HK-2 (cell line): ENCODE measurements around the gene PPM1L.

ENCODE experiments used
- DNase-seq: peaks from one replicate; pipeline ENCODE4 v3.0.0-alpha.2; 2018; ENCODE audit not compliant: unreplicated experiment

Gene PPM1L

DNA sequence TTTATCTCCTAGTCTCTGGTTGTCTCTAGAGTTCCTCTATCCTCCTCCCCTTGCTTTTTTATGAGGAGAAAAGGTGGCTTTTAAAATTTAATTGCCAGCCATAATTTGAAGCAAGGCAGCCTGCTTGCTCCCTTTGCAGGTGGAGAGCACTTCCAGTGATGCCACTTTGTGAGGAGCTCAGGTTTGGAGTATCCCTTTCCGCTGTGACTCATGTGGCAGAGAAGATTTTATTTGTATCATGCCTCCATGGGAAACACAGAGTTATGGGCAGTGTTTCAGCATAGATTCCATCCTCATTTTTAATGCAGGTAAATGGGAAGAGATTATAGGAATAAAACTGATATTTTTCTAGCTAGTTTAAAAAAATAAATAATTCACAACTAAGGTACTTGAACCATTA lies 7.0 kb downstream of the PPM1L start:
- DNase-seq = no peak

DNA sequence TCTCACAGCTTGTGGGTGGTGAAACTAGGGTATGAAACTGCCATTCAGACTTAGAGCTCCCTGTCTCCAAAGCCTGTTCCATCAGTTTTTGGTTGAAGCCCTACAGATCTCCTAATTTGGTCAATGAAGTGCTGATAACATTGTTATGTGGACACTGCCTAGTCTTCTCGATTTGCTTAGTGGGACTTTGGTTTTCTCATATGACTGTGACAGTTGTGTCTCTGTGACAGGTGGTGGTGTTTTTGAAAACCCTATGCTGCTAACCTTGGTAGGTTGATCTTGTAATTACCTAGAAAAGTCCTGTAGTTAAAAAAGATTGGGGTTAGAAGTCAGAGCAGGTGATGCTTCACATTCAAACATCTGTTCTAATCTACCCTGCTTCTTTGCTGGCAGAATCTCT lies 9.2 kb downstream of the PPM1L start:
- DNase-seq = no peak

DNA sequence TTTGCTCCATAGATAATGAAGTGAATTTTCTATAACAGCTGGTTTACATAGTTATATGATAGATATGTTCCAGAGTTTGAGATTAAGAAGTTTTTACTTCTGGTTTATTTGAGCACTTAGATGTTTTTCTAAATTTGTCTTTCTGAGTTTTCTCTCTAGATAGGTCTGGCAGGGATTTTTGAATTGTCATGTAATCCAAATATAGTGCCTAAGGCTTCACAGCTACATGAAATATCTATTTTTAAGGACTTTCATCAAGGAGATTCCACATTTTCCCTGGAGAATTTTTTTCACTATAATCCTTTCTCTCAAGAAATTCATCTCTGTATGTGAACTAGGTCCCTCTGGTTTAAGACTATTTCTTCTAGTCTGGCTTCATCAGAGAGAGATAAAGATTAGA lies 12.0 kb downstream of the PPM1L start:
- DNase-seq = no peak

DNA sequence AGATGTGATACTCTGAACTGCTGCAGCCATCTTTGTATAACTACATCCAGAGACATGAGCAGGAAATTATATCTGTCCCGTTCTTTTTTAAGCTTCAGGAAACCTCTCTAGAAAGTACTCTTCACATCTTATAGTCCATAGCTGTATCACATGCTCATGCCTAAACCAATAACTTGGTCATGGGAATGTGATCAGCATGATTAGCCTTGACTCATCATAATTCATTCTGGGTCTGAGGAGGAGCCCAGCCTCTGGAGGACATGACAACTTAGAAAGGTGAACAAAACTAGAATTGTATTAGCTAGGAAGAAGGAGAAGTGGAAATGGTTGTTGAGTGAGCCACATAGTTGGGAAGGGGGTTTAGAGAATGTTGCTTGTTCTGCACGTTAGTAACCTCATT lies 12.9 kb downstream of the PPM1L start:
- no peak for DNase-seq

DNA sequence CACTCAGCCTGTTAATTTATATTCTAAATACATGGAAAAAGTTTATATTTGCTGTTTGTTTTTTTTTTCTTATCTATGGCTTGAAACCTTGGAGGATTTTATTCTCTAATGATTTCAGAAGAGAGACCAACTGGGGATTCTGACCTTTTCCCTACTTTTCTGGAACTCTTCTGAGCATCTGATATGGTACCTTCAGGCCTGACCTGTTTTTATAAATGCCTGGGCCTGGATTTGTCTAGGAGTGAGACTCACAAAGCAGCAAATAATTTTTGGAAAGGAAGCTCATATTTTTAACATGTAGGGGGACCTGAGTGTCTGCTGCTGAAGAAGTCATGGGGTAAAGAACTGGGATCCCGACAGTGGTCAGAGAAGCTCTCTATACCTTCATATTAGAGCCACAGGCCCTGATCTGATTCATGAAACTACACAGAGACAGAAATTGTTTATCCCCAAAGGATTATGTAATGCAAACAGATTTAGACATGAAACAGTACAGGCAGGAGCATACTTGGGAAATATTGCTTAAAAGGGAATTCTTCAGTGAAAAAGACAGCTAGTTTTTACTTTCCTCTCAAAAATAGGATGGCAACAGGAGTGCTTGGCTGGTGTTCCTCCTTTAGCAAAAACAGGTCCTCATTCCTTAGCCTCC lies 15.9 kb downstream of the PPM1L start:
- no peak for DNase-seq

DNA sequence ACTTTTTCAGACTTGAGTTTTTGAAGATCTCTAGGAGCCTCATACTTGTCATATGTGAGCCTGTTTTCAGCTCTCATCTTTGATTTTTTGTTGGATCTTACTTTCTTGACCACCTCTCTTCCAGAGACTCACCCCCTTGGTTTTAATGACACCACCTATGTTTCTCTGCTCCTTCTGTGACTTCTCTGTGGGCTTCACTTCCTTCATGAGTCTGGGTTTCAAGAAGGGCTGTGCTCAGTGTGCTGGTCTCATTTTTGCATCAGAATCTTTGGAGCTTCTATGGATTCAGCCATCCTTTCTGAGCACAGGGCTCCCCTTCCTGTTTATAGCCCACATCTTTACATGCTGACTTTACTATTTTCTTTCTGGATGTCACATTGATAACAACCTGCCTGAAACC lies 17.7 kb downstream of the PPM1L start:
- no peak for DNase-seq

DNA sequence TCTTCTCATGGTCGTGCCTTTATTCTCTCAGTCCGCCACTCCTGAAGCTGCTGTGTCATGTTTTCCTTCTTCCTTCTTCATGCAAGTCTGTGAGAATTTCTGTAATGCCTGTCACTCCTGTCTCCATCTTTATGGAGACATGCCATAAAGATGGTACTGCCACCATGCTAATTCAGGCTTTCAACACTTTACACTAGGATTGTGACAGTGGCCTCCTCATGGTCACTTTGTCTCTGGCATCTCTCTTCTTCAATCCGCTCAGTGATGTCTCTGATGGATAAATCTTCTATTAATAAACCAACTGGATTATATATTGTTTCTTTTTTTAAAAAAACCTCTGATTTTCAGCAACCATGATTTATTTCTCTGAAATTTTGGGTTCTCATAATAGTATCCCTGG lies 18.1 kb downstream of the PPM1L start:
- DNase-seq = no peak

DNA sequence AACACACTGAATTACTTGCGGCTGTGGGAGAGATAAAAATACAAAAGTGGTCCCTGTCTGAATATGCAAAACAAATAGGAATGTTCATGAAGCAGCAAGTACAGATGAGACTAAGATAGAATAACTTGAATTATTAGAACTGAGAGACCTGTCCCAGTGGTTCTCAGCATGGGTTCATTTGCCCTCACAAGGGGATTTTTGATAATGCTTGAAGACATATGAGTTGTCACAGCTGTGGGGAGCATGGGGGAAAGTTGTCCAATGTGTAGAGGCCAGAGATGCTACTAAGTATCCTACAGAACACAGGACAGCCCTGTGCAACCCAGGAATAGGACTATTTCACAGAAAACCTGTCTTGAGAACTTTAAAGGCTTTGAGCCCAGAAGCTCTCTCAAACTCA lies 22.4 kb downstream of the PPM1L start:
- DNase-seq = no peak

DNA sequence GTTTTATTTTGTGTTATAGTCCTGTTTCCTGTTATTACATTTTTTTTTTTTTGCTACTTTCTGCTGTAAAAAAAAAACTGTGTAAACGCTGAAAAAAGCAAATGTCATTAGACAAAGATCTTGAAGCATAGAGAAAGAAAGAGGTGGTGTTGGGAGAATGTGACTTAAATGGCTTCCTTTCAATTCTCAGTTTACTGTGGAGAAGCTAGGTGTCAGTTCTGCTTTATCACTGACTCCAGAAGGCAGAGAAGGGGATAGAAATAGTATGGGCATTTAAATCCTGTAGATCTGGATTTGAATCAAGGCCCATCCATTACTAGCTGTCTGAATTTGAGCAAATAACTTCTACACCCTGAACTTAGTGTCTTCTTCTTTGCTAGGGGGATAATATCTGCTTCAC lies 23.0 kb downstream of the PPM1L start:
- no peak for DNase-seq

DNA sequence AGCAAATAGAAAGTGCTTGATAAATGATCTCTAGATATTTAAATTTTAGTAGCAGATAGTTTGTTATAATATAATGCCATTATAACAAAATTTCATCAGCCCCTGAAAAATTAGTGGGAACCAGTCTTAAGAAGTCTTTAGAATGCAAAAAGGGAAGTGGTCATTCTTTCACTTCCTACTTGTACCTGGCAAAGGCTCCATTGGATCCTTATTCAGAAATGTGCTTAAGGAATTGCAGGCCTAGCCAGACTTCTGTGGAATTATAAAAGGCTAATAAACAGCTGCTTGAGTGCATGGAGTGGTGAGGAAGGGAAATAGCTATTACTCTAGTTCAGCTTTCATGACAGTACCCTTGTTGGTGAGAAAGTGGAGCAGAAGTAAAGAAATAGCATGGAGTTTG lies 24.2 kb downstream of the PPM1L start:
- DNase-seq = no peak

DNA sequence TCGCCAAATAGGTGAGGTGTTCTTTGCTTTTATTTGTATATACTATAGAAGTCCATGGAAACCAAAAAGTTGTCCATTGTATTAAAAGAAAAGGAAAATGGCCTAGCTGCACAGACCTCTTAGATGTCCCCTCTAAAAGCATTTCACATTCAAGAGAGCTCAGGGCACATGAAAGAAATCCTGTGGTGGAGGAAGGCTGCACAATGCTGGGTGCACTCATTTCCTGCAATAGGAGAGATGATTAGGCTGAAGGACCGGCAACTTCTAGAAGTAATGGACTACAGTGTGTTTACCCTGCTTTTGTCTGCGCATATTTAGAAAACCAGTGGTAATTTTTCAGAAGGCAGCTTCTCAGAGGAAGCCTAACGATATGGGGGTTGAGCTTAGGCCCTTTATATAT lies 25.4 kb downstream of the PPM1L start:
- DNase-seq = no peak

DNA sequence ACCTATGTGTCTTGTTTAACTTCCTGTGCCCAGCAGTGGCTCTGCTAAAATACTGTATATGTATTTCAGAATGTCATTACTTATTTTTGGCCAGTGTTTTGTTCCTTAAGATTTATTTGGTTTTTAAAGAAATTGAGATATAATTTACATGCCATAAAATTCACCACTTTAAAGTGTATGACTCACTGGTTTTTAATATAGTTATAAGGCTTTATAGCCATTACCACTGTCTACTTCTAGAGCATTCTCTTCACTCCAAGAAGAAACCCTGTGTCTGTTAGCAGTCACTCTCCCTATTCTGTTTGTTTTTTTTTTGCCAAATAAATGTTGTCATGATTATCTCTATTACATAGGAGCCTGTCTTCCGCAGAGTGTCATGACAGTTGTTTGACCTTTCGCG lies 25.8 kb downstream of the PPM1L start:
- no peak for DNase-seq

DNA sequence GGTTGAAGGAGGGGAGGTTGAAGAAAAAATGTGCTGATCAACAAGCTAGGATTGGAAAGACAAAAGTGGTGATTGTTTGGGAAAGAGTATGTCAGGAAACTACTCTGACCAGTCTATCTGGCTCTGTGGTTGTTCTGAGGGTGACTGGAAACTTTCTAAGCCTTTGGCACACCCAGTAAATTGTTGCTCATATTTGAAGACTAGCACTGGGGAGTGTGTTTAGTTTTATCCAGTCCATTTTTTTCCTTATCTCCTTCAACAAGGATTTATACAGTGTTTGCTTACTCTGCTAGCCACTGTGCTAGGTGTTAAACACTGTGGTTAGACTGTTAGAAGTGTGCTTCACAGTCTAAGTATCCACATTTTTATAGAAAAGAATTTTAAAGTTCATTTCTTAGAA lies 28.8 kb downstream of the PPM1L start:
- no peak for DNase-seq

DNA sequence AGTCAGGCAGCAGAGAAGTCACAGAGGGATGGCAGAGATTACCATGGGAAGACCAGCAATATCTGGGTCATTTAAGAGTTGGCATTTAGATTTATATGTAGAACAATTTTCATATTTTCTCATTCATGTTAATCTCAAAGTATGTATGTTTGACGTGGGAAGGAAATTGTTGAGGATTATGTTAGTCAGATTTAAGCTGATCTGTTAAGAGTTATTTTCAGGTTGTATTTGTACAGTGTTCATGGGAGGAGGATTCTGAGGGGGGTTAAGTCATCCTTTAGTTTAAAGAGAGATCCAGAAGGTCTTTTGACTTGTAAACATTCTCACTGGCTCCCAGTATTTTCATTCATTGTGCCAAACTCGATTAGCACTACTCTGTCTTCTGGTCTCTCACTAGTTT lies 34.7 kb downstream of the PPM1L start:
- no peak for DNase-seq

DNA sequence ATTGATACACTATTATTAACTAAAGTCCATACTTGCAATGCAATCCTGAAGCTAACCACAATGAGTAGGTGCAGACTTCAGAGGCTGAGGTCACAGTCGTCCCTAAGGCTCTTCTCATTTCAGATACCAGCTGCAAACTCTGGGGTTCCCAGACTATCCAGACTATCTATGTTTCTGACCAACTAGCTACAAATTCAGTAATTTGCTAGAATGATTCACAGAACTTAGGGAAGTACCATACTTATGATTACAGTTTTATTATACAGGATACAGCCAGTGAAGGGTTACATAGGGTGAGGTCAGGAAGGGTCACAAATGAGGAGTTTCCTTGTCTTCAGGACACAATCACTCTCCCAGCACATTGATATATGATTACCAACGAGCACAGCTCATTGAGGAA lies 36.5 kb downstream of the PPM1L start:
- no peak for DNase-seq

DNA sequence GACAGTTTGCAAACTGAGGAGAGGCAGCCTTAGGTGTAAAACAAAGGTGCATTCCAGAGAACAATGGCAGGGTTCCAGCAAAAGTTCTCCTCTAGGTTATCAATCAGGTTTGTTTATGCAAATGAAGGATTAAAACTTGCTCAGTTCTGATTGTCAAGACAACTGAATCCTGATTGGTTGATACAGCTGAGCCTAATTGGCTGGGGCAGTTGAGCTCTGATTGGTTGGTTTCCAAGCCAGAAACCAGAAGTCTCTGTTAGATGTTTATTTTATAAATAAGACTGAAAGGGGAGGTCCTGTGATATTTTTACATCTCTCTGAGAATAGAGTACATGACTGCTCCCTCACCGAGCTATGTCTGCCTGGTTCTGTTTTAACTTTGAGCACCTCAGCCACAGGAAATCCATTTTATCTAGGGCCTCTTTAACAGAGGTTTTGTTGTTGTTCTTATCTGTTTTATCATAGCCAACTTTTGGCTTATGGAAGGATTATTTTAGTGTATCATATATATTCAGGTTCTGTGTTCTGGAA lies 37.8 kb downstream of the PPM1L start:
- DNase-seq = no peak

DNA sequence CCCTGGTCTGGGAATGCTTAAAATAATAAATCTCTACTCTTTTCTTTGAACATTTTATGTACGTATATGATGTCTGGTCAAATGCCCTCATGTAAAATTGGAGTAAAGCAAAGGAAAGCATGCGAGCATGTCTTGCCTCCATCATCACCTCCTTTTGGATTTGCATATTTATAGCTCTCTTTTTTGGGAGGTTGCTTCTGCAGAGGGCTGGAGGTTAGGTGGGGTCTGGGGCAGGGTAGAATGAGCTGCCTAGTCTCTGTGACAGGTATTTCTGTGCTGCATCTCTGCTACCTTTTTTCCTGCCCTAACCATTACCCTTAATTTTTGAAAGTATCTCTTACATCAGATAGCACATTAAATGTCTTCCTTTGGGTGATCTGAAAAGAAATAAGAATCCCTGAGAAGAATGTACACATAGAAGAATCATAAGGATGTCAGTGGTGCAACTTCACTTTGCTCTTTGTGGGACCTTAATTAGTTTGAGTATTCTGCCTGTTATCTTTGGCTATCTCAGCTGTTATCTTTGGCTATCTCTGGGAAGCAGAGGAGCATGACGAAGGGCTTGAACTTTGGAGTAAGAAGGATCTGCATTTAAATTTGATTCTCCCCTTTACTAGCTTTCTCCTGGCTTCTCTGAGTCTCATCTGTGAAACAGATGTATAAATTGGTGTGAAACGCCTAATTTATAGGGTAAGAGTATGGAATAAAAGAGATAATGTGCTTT lies 40.2 kb downstream of the PPM1L start:
- no peak for DNase-seq

DNA sequence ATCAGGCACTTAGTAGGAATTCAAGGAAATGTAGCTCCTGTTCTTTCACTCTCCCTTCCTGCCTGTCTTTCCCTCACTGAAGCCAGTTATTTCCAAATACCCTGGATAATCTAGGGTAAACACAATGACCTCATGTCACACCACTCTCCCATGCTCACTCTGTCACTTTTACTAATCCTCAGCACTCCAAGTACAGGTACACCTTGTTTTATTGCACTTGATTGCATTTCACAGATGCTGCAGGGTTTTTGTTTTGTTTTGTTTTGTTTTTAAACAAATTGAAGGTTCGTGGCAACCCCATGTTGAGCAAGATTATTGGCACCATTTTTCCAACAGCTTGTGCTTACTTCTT lies 40.8 kb downstream of the PPM1L start:
- DNase-seq = no peak

DNA sequence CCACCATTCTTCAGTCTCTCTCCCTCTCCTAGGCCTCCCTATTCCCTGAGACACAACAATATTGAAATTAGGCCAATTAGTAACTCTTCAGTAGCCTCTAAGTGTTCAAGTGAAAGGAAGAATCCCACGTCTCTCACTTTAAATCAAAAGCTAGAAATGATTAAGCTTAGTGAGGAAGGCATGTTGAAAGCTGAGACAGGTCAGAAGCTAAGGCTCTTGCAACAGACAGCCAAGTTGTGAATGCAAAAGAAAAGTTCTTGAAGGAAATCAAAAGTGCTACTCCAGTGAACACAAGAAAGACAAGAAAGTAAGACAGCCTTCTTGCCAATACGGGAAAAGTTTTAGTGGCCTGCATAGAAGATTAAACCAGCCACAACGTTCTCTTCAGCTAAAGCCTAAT lies 41.3 kb downstream of the PPM1L start:
- no peak for DNase-seq

DNA sequence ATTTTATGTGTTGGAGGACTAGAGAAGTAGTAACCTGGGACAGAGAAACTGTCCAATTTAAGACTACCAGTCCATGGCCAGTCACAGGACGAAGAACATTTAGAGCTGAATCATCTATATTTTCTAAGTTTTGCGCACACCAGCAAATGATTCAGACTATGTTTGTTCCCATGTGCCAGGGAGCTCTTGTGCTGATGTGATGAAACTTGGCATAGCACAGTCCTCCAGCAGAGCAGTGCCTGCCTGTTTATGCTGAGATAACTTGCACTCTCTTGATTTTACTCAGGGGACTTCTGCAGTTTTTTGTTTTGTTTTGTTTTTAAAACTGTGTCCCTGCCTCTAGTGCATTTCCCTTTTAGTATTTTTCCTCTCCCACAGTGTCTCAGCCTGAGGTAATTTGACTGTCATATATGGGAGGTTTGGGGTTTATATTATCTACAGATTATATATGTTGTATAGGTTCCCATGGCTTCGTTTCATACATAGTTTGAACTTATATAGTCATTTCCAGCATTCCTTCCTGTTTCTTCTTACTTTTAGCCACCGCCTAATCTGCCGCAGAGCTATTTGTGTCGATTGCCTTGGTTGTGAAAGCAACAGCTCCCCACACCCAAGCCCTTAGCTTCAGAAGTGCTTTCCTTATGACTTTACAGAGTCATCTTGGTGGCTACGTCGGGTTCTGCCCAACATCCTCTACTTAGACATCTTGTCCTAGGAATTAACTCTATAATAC lies 45.5 kb downstream of the PPM1L start:
- DNase-seq = no peak

DNA sequence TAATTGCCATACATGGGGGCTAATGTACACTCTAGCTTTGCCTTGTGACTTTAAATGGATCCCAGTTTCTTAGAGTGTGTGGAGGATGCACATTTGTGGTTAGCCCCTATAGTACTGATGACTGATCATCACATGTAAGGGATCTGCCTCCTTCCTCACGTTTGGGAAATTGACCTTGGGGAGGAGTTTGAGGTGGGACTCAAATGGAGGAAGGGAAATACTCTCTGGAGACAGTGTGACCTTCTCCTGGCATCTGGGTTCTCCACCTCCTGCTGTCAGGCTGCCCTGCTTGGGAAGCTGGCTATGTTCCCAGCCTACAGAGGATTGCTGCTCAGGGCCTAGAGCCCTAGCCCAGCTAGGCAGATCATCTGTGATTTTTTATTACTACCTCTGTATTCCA lies 48.7 kb downstream of the PPM1L start:
- DNase-seq = peak; percentile 9

DNA sequence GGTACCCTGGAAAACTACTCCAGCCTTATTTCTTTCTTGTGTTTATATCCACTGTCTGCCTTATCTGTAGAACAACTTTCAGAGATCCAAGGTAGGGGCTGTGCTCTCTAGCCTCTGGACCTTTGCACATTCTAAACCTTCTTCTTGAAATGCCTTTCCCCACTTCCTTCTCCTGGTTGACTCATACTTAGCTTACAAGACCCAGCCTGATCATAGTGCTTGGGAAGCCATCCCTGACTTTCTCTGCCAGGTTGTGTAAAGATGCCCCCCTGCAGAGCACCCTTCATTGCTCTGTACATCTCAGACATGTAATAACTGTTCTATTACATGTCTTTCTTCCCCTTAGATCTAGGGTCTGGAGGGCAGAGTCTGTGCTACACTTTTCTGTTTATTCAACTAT lies 50.1 kb downstream of the PPM1L start:
- no peak for DNase-seq

DNA sequence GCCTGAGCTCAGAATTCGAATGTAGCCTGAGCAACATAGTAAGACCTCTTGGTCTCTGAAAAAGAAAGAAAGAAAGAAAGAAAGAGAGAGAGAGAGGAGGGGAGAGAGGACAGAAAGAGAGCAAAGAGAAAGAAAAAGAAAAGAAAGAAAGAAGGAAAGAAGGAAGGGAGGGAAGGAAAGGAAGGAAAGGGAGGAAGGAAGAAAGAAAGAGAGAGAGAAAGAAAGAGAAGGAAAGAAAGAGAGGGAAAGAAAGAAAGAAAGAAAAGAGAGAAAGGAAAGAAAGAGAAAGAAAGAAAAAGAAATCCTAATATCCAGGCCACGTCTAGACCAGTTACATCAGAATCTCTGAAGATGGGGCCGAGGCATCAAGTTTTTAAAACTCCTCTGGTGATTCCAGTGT lies 50.7 kb downstream of the PPM1L start:
- DNase-seq = no peak
